ENCODE data around the gene RANGAP1.

- TF ChIP-seq CTCF (IDR thresholded peaks at IDR 0.05) (no peak), POLR2A (IDR thresholded peaks at IDR 0.05) (no peak), EP300 (IDR thresholded peaks at IDR 0.05) (no peak)
Measured at GRCh38 chr22:41296826-41297667, 11.1 kb upstream of the RANGAP1 start.
